ENCODE results near the gene KLHL22.
"Not testable (repeated sequence)": the region's sequence is repeated elsewhere in the genome, so short reads cannot be mapped to it uniquely, and the experiment has no call there.

Gene KLHL22

DNA sequence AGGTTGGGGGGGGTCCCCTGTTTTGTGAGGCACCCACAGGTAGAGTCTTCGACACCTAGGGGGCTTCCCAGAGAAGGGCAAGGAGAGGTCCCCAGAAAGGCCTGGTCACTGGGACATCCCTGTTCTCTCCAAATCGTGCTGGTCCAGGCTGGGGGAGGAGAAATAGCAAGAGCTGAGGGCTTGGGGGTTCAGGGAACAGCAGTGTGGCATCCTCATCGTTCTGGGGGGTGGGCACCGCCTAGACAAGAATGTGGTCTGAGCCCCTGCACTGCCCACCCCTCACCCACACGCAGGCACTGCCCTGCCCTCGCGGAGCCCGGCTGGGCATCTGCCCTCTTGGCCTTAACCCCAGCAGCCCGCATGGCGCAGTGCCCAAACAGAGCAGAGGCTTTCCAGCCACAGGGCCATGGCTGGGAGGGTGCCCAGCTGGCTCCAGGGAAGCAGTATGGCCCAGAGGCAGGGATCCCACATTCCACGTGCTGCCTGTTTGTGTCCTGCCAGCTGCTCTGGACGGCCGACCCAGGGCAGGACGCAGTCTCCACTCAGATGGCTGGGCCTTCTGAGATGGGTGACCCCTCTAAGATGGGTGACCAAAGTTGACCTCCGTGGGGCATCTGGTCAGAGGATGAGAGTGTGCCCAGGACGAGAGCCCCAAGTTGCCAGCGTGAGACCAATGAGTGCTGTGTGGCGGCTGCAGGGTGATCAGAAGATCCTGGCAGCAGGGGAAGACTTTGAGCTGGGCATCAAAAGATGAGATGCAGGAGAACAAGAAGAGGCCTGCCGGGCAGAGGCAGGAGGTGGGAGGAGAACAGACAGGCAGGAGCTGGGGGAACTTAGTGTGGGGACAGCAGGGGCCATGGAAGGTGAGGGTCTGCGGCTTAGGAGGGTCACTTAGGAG is 72.3 kb downstream of the KLHL22 start:
- no peak for DNase-seq (ENCODE audit: insufficient read length, low spot score)
- no peak for FAIRE-seq
- TF ChIP-seq, protein P1, sequence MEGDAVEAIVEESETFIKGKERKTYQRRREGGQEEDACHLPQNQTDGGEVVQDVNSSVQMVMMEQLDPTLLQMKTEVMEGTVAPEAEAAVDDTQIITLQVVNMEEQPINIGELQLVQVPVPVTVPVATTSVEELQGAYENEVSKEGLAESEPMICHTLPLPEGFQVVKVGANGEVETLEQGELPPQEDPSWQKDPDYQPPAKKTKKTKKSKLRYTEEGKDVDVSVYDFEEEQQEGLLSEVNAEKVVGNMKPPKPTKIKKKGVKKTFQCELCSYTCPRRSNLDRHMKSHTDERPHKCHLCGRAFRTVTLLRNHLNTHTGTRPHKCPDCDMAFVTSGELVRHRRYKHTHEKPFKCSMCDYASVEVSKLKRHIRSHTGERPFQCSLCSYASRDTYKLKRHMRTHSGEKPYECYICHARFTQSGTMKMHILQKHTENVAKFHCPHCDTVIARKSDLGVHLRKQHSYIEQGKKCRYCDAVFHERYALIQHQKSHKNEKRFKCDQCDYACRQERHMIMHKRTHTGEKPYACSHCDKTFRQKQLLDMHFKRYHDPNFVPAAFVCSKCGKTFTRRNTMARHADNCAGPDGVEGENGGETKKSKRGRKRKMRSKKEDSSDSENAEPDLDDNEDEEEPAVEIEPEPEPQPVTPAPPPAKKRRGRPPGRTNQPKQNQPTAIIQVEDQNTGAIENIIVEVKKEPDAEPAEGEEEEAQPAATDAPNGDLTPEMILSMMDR (IDR thresholded peaks at IDR 0.05; ENCODE audit: insufficient read depth, missing control alignments): no peak

DNA sequence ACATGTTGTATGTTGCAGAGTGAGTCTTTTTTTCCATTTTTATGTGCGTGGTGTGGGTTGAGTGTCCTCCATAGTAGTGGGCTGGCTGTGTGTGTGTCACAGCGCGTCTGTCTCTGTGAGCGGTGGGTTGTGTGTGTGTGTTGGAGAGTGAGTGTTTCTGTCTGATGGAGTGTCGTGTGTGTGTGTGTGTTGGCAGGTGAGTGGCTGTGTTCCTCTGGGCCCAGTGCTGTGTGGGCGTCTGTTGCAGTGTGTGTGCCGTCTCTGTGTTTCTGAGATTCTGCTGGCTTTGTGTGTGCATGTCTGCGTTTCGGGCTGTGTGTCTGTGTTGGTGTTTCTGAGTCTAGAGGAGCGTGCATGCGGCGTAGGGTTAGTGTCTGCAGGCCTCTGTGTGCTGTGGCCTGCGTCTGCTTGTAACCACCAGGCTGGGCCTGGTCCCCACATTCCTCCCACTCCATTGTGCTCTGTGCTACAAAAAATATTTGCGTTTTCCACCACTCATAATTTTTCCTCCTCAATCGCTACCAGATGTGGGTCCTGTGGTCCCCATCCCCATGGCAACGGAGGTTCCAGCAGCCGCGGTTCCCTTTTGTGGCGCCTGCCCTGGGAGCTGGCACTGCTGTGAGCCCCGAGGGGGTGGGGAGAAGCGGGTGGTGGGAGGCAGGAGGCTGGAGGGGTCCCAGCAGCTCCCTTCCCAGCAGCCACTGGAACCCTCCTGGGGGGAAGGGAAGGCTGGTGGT is 73.2 kb downstream of the KLHL22 start:
- DNase-seq (ENCODE audit: insufficient read length, low spot score): peak; percentile 8
- TF ChIP-seq, protein P1 (IDR thresholded peaks at IDR 0.05; ENCODE audit: insufficient read depth, missing control alignments): no peak
- no peak for FAIRE-seq

DNA sequence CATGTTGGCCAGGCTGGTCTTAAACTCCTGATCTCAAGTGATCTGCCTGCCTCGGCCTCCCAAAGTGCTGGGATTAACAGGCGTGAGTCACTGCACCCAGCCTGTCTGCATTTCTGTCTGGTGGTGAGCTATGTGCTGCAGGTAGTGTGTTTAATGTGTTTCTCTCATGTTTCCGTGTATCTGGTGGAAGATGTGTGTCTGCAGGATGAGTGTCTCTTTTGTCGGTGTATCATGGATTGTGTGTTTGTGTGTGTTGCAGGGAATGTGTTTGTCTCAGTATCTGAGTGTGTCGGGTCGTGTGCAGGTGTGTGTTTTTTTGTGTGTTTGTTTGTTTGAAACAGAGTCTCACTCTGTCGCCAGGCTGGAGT is 74.1 kb downstream of the KLHL22 start:
- TF ChIP-seq, protein P1 (IDR thresholded peaks at IDR 0.05; ENCODE audit: insufficient read depth, missing control alignments): no peak
- DNase-seq (ENCODE audit: insufficient read length, low spot score) (no peak), FAIRE-seq (no peak)

DNA sequence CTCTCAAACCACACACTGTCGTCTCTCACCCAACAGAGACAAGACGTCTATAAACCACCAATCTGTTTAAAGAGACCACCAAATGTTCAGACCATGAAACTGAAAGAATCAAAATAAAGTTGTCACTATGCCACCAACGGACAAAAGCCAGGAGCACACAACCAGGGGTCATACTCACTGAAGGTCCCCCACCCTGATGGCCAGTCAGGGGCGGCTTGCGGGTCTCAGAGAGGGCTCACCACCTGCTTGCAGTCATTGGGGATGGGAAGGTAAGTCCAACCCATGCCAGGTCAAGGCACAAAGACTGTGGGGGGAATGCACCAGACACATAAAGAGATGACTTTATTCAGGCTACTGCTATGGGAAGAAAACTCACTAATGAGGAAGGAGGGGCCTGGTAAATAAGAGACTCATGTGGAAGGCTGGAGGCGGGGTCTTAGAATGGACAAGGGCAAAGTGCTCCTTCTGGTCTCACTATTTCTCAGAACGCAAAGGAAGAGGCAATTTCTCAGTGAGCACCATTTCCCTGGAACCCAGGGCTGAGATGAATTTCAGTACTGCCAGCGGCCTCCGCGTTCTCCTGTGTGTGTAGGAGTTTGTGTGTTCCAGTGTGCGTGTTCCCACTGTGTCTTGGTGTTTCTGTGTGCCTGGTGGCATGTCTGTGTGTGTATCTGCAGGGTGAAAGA is 75.3 kb downstream of the KLHL22 start:
- DNase-seq (ENCODE audit: insufficient read length, low spot score) (peak; percentile 16), FAIRE-seq (no peak)
- TF ChIP-seq, protein P1 (IDR thresholded peaks at IDR 0.05; ENCODE audit: insufficient read depth, missing control alignments): no peak

DNA sequence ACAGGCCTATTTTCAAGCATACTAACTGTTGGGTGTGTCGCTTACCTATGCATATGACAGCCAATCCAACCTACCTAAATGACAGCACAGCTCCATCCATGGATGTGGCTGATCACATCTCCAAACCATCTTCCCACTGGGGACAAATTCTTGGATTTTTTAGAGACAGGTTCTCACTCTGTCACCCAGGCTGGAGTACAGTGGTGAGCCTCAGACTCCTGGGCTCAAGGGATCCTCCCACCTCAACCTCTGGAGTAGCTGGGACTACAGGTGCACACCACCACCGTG is 76.0 kb downstream of the KLHL22 start:
- TF ChIP-seq, protein P1 (IDR thresholded peaks at IDR 0.05; ENCODE audit: insufficient read depth, missing control alignments): no peak
- FAIRE-seq (no peak), DNase-seq (ENCODE audit: insufficient read length, low spot score) (no peak)

DNA sequence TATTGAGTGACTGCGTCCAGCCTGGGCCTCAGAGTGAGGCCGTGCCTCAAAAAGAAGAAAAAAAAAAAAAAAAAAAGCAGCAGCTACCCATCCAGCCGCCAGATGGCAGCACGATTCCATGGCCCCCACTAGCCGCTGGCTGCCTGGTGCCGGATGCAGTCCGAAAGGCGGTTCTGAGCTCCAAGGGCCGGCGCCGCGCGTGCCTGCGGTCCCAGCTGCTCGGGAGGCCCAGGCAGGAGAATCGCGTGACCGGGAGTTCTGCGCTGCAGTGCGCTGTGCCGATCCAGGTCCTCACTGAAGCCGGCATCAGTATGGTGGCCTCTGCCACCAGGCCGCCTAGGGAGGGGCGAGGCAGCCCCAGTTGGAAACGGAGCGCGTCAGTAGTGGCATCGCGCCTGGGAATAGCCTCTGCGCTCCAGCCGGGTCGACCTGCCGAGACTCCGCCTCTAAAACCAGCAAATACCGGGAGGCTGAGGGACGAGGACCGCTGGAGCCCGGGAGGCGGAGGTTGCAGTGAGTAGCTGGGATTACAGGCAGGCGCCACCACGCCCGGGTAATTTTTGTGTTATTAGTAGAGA is 77.3 kb downstream of the KLHL22 start:
- FAIRE-seq: no peak
- TF ChIP-seq, protein P1 (IDR thresholded peaks at IDR 0.05; ENCODE audit: insufficient read depth, missing control alignments): peak; percentile 72
- DNase-seq (ENCODE audit: insufficient read length, low spot score): peak; percentile 72

DNA sequence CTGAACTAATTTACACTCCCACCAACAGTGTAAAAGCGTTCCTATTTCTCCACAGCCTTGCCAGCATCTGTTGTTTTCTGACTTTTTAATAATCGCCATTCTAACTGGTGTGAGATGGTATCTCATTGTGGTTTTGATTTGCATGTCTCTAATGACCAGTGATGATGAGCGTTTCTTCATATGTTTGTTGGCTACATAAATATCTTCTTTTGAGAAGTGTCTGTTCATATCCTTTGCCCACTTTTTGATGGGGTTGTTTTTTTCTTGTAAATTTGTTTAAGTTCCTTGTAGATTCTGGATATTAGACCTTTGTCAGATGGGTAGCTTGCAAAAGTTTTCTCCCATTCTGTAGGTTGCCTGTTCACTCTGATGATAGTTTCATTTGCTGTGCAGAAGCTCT is 79.9 kb downstream of the KLHL22 start:
- DNase-seq (ENCODE audit: insufficient read length, low spot score); FAIRE-seq: not testable (repeated sequence)

DNA sequence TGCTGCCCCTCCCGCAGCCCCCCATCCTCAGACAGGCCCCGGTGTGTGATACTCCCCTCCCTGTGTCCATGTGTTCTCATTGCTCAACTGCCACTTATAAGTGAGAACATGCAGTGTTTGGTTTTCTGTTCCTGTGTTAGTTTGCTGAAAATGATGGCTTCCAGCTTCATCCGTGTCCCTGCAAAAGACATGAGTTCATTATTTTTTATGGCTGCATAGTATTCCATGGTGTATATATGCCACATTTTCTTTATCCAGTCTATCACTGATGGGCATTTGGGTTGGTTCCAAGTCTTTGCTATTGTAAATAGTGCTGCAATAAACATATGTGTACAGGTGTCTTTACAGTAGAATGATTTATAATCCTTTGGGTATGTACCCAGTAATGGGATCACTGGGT is 80.4 kb downstream of the KLHL22 start:
- not testable (repeated sequence) for DNase-seq (ENCODE audit: insufficient read length, low spot score); FAIRE-seq

Measured in D721Med (cell line).